Right hindlimb (tissue), 1 donor: ENCODE measurements around the gene GNAZ.
"Not testable (repeated sequence)": the region's sequence is repeated elsewhere in the genome, so short reads cannot be mapped to it uniquely, and the experiment has no call there.

Source experiments
- DNase-seq: peaks from one replicate; pipeline ENCODE4 v3.0.0-alpha.2; 2018

Gene GNAZ

DNA sequence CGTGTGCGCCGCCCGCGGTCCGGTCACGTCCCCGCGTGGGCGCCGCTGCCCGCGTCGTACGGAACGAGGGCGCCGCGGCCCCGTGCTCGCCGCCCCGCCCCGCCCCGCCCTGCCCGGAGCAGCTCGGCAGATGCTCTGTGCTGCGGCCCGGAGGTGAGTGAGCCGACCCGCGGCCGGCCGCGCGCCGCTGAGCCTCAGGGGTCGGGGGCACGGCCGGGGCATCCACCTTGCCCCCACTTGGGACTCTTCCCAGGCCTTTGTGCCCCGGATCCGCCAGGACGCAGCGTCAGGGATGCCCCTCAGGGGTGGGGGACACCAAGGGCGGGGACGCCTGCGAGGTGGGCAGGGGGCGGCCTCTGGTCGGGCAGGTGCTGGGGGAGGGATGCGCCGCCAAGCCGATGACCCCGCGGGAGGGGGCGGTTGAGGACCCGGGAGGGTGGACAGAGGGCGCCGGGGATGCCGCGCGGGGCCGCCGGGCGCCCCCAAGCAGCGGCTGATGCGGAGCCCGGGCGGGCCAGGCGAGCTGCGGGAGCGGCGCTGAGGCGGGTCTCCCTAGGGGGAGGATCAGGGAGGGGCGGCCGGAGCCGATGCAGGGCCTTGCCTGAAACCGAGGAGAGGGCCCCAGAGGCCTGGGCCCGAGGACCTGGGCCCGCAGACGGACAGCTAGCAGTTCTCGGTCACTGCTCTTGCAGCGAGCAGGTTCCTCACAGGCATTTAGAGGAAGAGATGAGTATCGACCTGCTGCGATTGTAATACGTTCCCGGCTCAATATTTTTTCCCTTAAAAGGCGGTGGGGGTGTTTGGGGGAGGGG is at the start of gene GNAZ:
Gene GNAZ, plus strand, starts transcription at position 102 of the 812 bp plus-strand sequence. CDS start 25,177 bp downstream, outside the sequence.
- peak; percentile 35 for DNase-seq

DNA sequence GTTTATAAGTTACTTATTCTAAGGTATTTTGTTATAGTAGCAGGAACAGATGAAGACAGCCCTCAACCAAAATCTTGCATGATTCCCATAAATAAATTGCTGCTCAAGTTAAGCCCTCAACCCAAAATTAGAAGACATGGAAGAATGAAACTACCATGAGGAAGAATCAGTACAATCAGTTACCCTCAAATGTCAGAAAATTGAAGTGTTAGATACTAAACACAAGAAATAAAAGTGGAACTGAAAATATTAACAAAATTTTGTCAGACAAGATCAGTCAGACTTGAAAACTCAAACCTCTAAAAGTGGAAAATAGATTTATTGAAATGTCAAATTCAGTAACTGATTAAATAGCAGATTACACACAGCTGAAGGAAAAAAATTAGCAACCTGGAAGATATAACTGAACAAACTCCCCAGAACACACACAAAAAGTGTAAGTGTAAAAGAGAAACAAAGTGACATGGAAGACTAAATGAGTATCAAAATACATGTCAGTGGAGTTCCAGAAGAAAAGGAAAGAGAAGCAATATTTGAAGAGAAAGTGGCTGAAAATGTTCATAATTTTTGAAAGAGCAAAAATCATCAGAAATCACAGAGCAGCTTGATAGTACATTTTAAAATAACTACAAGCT is 49.5 kb upstream of the GNAZ start:
- no peak for DNase-seq

DNA sequence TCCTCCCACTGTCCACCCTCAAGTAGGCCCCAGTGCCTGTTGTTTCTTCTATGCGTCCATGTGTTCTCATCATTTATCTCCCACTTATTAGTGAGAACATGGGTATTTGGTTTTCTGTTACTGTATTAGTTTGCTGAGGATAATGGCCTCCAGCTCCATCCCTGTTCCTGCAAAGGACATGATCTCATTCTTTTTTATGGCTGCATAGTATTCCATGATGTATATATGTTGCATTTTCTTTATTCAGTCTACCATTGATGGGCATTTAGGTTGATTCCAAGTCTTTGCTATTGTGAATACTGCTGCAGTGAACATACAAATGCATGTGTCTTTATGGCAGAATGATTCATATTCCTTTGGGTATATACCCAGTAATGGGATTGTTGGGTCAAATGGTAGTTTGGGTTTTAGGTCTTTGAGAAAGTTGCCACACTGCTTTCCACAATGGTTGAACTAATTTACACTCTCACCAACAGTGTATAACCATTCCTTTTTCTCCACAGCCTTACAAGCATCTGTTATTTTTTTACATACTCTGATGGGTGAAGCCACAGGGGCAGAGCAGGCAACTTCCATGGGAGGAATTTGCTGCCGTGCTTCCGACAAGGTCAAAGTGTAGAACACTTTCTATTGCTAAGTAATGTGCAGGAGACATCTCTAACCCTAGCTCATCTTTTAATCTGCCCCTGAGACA is 48.5 kb upstream of the GNAZ start:
- DNase-seq, result not testable (repeated sequence)

DNA sequence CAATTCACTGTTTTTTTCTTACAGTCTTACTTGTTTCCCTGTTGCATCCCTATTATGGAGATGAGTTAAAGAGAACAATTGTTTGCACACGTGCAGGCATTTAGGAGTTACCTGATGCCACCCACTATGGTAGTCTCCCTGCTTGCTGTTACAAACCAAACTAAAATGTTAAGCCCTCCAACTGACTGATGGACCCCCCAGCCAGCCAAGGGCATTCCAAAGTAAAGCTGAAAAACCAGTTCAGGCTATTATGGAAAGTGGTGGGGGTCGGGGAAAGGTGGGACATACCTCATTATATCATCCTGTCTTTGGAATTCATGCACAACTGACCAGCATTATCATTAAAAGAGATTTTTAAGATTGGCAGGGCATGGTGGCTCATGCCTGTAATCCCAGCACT is 47.0 kb upstream of the GNAZ start:
- DNase-seq, result no peak

DNA sequence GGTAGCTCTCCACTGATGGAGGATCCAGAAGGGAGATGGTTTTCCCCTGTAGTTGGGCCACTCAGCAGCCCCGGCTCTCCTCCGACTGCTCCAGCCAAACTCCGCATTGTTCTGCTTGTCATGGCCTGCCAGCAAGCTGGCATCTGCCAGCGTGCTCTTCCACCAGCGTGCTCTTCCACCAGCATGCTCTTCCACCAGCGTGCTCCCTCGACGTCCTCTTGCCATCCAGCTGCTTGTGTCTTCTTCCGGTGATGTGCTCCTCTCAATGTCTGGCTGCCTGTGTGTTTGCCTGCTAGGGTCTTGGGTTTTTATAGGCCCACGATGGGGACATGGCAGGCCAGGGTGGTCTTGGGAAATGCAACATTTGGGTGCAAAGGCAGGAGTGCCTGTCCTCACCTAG is 43.5 kb upstream of the GNAZ start:
- DNase-seq, result no peak

- not testable (repeated sequence) for DNase-seq
These were observed 42.5 kb upstream of the GNAZ start for GRCh38 chr22:23027849-23028248.

DNA sequence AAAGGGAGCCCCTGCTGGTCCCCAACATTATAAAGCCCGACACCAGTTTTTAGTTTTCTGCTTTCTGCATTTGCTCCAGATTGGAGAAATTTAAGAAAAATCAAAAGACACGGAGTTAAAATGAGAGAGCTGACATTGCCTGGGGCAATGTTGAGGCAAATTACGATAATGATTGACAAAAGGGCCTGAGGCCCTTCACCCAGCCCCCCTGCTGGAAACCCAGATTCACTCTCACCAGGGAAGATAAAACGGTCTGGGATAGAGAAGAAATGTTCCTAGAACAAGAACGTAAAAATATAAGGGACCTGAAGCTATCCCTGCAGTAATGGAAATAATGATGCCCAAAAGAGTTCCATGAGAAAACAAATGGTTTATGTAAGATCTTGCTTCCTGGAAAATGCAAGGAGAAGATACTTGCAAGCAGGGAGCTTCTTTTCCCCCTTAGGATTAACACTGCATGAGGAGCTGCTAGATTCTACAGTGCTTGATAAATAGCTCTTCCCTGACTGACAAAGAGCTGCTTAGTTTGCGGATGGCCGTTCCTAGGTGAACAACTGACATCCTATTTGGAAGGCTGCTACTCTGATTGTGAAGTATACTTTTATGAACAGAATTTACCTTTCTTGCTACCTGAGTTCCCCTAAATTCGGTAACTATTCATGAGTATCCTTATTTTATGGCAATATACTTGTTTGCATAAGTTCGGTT is 40.6 kb upstream of the GNAZ start:
- no peak for DNase-seq

GRCh38 chr22:23031381-23031780 is 38.9 kb upstream of the GNAZ start:
- no peak for DNase-seq

- no peak for DNase-seq
These were observed 38.5 kb upstream of the GNAZ start for GRCh38 chr22:23031786-23032185.

DNA sequence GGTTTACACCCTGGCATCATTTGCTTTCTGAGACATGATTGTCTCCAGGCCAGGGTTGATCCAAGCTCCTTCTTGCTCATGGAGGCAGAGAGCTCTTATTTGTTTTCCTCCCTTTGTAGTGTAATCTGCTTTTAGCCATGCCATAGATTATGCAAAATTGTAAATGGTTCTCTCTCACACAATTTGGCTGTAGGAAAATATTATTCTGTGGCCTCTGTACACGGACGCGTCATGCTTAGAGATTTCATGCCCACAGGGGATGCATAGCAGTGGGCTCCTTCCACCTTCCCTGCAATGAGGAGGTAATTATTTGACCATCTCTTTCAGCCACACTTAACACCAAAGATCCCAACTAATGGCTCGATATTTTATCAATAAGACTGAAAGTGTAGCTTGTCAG is 37.7 kb upstream of the GNAZ start:
- DNase-seq, result no peak

- DNase-seq, result no peak
These were observed 37.0 kb upstream of the GNAZ start for GRCh38 chr22:23033116-23033905.

DNA sequence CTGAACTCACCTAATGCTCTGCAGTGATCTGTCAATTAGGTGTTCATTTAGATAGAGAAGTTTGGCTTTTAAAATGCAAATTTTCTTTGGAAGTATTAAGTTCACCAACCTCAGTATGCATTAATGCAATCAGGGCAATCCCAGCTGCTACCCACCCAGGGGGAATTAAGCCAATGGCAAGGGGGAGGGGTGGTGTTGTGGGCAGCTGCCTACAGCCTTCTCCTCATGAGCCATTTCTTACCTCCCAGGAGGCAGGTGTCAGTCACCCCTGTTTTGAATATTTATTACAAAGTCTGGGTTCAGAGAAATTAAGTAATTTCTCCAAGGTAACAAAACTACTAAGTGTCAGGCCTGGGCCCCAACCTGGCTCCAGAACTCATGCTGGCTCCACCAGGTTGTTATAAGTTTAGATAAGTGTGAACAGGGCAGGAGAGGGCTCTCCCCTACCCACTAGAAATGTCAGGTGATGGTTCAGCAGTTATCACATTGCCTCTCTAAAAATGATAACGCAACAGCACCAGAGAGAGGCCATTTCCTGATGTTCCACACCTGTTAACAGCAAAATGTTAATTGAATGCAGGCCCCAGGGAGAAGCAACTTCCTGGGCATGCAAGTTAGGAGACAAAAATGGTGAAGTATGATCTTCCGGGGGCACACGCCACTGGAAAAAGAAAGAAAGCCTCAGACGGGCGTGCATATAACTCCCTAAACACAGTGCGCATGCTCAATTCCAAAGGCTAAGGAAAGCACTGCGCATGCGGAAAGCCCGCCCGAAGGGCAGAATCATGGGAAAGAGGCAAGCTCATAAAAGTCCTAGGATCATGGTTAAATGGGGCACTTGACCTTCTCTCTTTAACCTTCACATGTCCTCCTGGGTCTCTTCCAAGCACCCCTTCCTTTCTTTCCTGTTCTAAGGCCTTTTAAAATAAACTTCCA is 35.4 kb upstream of the GNAZ start:
- no peak for DNase-seq

DNA sequence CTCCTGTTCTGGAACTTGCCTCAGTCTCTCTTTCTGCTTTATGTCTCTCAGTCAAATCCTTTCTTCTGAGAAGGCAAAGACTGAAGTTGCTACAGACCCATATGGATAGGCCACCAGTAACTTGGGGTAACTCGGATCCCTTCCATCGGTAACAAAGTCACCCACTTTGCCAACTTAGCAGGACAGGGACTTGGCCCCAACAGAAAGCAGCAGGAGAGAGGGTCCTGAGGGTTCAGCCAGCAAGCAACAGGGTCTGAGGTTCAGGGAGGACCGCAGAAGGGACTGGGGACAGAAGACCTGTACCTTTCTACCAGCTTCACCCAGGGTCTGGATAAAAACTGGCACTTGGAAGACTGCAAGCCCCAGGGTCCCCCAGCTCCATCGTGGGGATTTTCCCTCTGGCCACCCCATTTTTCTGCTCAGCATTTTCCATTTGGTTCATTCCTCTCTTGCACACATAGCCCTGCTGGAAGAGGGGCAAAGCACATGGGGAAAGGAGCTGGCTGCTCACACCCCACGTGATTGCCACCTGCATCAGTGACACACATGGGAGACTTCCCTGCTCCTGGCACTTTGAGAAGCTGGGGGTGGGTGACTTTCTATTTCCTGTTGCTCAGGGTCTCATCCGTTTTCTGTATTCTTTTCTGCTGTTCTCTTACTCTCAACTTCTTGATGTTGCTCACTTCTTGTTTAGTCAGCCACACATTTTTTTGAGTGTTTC is 34.6 kb upstream of the GNAZ start:
- DNase-seq, result no peak

- no peak for DNase-seq
These were observed 33.5 kb upstream of the GNAZ start for GRCh38 chr22:23036684-23037428.

DNA sequence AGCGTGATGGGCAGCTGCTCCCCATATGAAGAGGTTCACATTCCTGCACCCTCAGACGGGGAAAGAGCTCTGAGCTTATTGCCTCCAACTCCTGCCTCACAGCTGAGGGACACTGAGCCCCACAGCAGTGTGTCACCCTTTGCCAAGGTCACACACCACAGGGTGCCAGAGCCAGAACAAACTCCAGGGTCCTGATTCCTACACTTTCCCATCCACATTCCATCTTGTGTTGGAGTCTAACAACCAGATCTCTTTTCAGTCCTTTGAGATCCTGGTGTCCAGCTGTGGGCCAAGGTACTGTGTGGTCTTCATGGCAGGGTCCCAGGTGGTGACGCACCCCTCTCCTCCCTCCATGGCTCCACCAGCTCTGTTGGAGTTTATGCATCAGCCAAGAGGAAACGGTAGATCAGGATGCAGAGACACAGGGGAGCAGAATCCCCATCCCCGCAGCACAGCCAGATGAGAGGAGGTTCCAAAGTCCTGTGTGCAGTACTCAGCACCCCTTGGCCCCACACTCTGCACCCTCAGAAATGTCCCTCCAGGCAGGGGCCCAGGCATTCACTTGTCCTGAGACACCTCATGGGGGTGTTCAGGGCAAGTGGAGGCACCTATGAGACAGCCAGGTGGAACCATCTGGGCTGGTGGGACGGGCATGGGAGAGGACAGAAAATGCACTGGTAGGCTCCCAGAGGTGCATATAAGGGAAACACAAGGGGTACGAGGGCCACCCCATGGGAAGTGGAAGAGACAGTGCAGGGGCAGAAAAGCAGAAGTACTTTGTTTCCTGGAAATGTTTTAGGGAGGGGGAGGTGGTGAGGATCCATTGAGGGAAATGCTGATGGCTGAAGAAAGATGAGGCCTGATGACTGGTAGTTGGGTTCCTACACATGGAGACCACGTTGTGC is 32.6 kb upstream of the GNAZ start:
- DNase-seq, result no peak

- no peak for DNase-seq
These were observed 32.0 kb upstream of the GNAZ start for GRCh38 chr22:23038334-23038642.

GRCh38 chr22:23038902-23039301 is 31.4 kb upstream of the GNAZ start:
- no peak for DNase-seq

DNA sequence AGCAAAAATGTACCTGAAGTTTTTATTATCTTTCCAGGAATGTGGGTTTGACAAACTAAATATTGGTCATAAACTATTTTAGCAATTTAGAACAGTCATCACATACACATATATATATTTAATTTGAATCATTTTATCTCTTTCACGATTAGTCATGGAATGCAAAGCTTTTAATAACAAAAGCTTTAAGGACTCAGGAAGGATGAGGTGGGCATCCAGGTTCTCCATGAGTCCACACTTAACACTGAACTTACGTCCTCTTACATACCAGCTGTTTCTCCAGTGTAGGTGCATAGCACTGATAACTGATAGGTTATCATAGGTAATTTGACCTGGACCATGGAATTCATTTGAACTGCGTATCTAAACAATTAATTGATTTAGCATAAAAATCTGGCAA is 28.1 kb upstream of the GNAZ start:
- DNase-seq, result no peak

DNA sequence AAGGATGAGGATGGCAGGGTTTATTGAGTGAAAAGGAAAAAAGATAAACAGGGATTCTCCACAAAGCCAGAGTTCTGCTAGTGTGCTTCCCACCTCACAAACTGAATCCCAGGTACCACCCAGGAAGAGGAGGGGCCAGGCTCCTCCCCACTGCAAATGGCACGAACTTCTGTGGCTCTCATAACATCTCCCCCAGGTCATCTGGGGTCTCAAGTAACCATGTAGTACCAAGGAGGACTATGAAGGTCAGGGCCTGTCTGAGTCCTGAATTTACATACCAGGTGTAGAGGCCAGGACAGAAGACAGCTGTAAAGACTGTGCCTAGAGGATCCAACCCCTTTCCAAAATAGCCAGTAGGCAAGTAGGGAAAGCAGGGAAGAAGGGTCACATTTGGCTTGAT is 25.7 kb upstream of the GNAZ start:
- no peak for DNase-seq
